T-helper 22 cell (primary cell): ENCODE data around the gene KCNJ15.
"Not testable (repeated sequence)": the region's sequence is repeated elsewhere in the genome, so short reads cannot be mapped to it uniquely, and the experiment has no call there.

Experiments used
- DNase-seq: peaks from one replicate; pipeline ENCODE4 v3.0.0-alpha.2; 2020; ENCODE audit warnings: low read depth

The KCNJ15 gene

GRCh38 chr21:38256599-38257302 lies at the start of gene KCNJ15:
TSS of gene KCNJ15 (plus strand) at chr21:38256991. CDS start at chr21:38299262, 42,271 bp downstream.
- no peak for DNase-seq

- DNase-seq: no peak
Observed at GRCh38 chr21:38208118-38208517, 48.7 kb upstream of the KCNJ15 start.

- no peak for DNase-seq
Observed at GRCh38 chr21:38211321-38211720, 45.5 kb upstream of the KCNJ15 start.

GRCh38 chr21:38212706-38213105 lies 44.1 kb upstream of the KCNJ15 start:
- DNase-seq: no peak

GRCh38 chr21:38219049-38219628 lies 37.7 kb upstream of the KCNJ15 start:
- DNase-seq: no peak

GRCh38 chr21:38220270-38220737 lies 36.5 kb upstream of the KCNJ15 start:
- DNase-seq: no peak

GRCh38 chr21:38221594-38221993 lies 35.2 kb upstream of the KCNJ15 start:
- DNase-seq: no peak

GRCh38 chr21:38223893-38224540 lies 32.8 kb upstream of the KCNJ15 start:
- no peak for DNase-seq

- DNase-seq: no peak
Observed at GRCh38 chr21:38227401-38227800, 29.4 kb upstream of the KCNJ15 start.

GRCh38 chr21:38228115-38228514 lies 28.7 kb upstream of the KCNJ15 start:
- DNase-seq: no peak

GRCh38 chr21:38228537-38228936 lies 28.3 kb upstream of the KCNJ15 start:
- DNase-seq: no peak

GRCh38 chr21:38229260-38229877 lies 27.4 kb upstream of the KCNJ15 start:
- DNase-seq: no peak

GRCh38 chr21:38234395-38235142 lies 22.2 kb upstream of the KCNJ15 start:
- no peak for DNase-seq

- DNase-seq: not testable (repeated sequence)
Observed at GRCh38 chr21:38235251-38235650, 21.5 kb upstream of the KCNJ15 start.

- no peak for DNase-seq
Observed at GRCh38 chr21:38236232-38236631, 20.6 kb upstream of the KCNJ15 start.

- DNase-seq: no peak
Observed at GRCh38 chr21:38239672-38240071, 17.1 kb upstream of the KCNJ15 start.

GRCh38 chr21:38240129-38240528 lies 16.7 kb upstream of the KCNJ15 start:
- DNase-seq: no peak

GRCh38 chr21:38241029-38241740 lies 15.6 kb upstream of the KCNJ15 start:
- DNase-seq: no peak

GRCh38 chr21:38242061-38242460 lies 14.7 kb upstream of the KCNJ15 start:
- DNase-seq: no peak

GRCh38 chr21:38243732-38244406 lies 12.9 kb upstream of the KCNJ15 start:
- no peak for DNase-seq

- no peak for DNase-seq
Observed at GRCh38 chr21:38244407-38244787, 12.4 kb upstream of the KCNJ15 start.
